Endodermal cell (in vitro differentiated cells): Measurements from ENCODE around the gene EML4. TPM values are rescaled to one million over a fixed set of nuclear protein-coding genes. Genes with fewer than 3 reads are reported as not detected.

ENCODE experiments used
- DNase-seq: peaks from one replicate; pipeline ENCODE4 v3.0.0-alpha.2; 2017
- H3K27ac ChIP-seq: 2 replicates; pipeline ENCODE4 v1.5.1; 2013; ENCODE audit warnings: mild to moderate bottlenecking, low read depth, low read length, moderate library complexity
- H3K27me3 ChIP-seq: 2 replicates; pipeline ENCODE4 v1.6.1; 2013; ENCODE audit warnings: mild to moderate bottlenecking, low read length, moderate library complexity; ENCODE audit not compliant: insufficient read depth, control insufficient read depth, poor library complexity, severe bottlenecking
- H3K36me3 ChIP-seq: 2 replicates; pipeline ENCODE4 v1.7.0; 2013; ENCODE audit warnings: mild to moderate bottlenecking, low read length, moderate library complexity; ENCODE audit not compliant: control insufficient read depth, insufficient read depth
- H3K4me1 ChIP-seq: one replicate; pipeline ENCODE4 v1.7.0; 2013; ENCODE audit warnings: low read length; ENCODE audit not compliant: control insufficient read depth, insufficient read depth
- H3K4me3 ChIP-seq: 2 replicates; pipeline ENCODE4 v1.5.1; 2013; ENCODE audit warnings: mild to moderate bottlenecking, low read length, moderate library complexity
- H3K9ac ChIP-seq: 2 replicates; pipeline ENCODE4 v1.6.1; 2013; ENCODE audit warnings: mild to moderate bottlenecking, low read length, moderate library complexity; ENCODE audit not compliant: poor library complexity, severe bottlenecking; ENCODE audit errors: extremely low read depth
- H3K9me3 ChIP-seq: 2 replicates; pipeline ENCODE4 v1.6.1; 2013; ENCODE audit warnings: mild to moderate bottlenecking, low read length, moderate library complexity; ENCODE audit not compliant: control insufficient read depth
- H3K27ac Mint-ChIP-seq: 2 replicates; pipeline ENCODE4 v1.8.0; 2020; ENCODE audit warnings: mixed read lengths
- H3K27me3 Mint-ChIP-seq: 2 replicates; pipeline ENCODE4 v1.8.0; 2021; ENCODE audit warnings: mild to moderate bottlenecking, mixed read lengths; ENCODE audit not compliant: insufficient read depth
- H3K36me3 Mint-ChIP-seq: 2 replicates; pipeline ENCODE4 v1.8.0; 2020; ENCODE audit warnings: low read depth, mixed read lengths
- H3K4me1 Mint-ChIP-seq: 2 replicates; pipeline ENCODE4 v1.8.0; 2020; ENCODE audit warnings: mixed read lengths
- H3K4me3 Mint-ChIP-seq: 2 replicates; pipeline ENCODE4 v1.8.0; 2020; ENCODE audit warnings: mild to moderate bottlenecking, moderate library complexity, mixed read lengths
- H3K9me3 Mint-ChIP-seq: 2 replicates; pipeline ENCODE4 v1.8.0; 2020; ENCODE audit warnings: mild to moderate bottlenecking, mixed read lengths
- WGBS, 2 experiments: methylation state at CpG; one replicate each; pipeline versions ENCODE4 v1.1.5 to v1.1.7; 2013; ENCODE audit warnings: missing lambda C conversion rate in 2 of 2, mixed read lengths in 1 of 2; ENCODE audit not compliant: insufficient coverage in 1 of 2, insufficient read length in 1 of 2; 5-methylcytosine and 5-hydroxymethylcytosine counted together
- total RNA-seq, 2 donors: library from RNA; stranded (reverse); fragmentation: NEBNext Ultra II Directional in 1 of 2; extraction: Animal tissue kit (Norgen Biotek cat#: 25700) in 1 of 2; gene quantifications; 2 replicates in 1 of 2; 3 replicates in 1 of 2; pipeline ENCODE4 v1.2.1, GENCODE V29; 2021
- TF ChIP-seq, protein P1 (sequence below): fragments of 200-600 bp; sonication (generic); conservative IDR thresholded peaks from 2 replicates; pipeline ENCODE4 v1.5.0; 2021; ENCODE audit warnings: antibody characterized with exemption, mild to moderate bottlenecking

EML4 gene
- total RNA-seq, 2 donors from 2014 or later: 84.6 to 90.9 TPM

DNA sequence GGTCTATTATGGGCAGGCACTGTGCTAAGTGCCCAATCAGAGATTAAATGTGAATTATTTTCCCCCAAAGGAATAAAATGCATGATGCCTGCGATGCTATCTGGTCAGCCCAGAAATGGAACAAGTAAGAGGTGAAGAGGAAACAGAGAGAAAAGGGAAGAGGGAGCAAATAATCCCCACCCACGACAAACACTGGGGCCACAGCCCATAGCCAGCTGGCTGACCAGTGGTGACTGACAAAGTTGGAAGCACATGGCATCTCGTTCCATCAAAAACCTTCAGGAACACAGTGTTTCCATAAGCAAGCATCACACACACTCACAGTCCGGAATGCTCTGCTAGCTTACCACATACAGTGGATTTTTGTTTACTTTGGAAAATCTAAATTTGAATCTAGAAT is 213.0 kb downstream of the EML4 start:
- DNase-seq: no peak
- 80 to 93% methylated on average over 2 to 4 of the region's 4 CpGs for WGBS, 2 experiments
- Histone ChIP-seq H3K9ac (no peak overlapping the region), H3K36me3 (no peaks in the 10 kb centered on the region), H3K9me3 (no peaks in the 10 kb centered on the region), H3K4me1 (no peaks in the 10 kb centered on the region), H3K27me3 (no peaks in the 10 kb centered on the region), H3K27ac (no peak overlapping the region), H3K4me3 (no peak overlapping the region)
- Mint-ChIP-seq H3K36me3 (no peaks in the 10 kb centered on the region), H3K9me3 (no peaks in the 10 kb centered on the region), H3K27me3 (no peaks in the 10 kb centered on the region), H3K27ac (no peak overlapping the region), H3K4me1 (peaks cover 5% of the 10 kb centered on the region), H3K4me3 (no peak overlapping the region)
- TF ChIP-seq, protein P1, sequence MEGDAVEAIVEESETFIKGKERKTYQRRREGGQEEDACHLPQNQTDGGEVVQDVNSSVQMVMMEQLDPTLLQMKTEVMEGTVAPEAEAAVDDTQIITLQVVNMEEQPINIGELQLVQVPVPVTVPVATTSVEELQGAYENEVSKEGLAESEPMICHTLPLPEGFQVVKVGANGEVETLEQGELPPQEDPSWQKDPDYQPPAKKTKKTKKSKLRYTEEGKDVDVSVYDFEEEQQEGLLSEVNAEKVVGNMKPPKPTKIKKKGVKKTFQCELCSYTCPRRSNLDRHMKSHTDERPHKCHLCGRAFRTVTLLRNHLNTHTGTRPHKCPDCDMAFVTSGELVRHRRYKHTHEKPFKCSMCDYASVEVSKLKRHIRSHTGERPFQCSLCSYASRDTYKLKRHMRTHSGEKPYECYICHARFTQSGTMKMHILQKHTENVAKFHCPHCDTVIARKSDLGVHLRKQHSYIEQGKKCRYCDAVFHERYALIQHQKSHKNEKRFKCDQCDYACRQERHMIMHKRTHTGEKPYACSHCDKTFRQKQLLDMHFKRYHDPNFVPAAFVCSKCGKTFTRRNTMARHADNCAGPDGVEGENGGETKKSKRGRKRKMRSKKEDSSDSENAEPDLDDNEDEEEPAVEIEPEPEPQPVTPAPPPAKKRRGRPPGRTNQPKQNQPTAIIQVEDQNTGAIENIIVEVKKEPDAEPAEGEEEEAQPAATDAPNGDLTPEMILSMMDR: no peak

Other genes with a start within 250 kb of the EML4 start
- gene PKDCC, start 121.3 kb upstream of the EML4 start, total RNA-seq: 100 to 1,000 TPM in 1 of 2 donors, 10 to 100 TPM in 1; 85.3 to 105 TPM
- 100 to 1,000 TPM; 113 to 117 TPM for gene COX7A2L, start 191.9 kb downstream of the EML4 start, total RNA-seq